A549 (cell line): ENCODE measurements around the gene CSMD2.

Experiments
- CTCF ChIP-seq: fragments of >200 bp; sonication (Bioruptor Twin); formaldehyde crosslinking; IDR thresholded peaks from 3 replicates; pipeline ENCODE4 v1.5.1; 2016
- JUNB ChIP-seq: fragments of >200 bp; sonication (Bioruptor Twin); formaldehyde crosslinking; IDR thresholded peaks from 2 replicates; pipeline ENCODE4 v1.6.1; 2016
- KDM1A ChIP-seq: fragments of 200-600 bp; sonication (generic); IDR thresholded peaks from 2 replicates; pipeline ENCODE4 v1.6.1; 2016; ENCODE audit warnings: low read depth, mild to moderate bottlenecking
- POLR2A ChIP-seq: IDR thresholded peaks from 2 replicates; pipeline ENCODE4 v1.6.1; 2012; ENCODE audit warnings: mild to moderate bottlenecking, low read length
- USF2 ChIP-seq: fragments of 450-650 bp; IDR thresholded peaks from 2 replicates; pipeline ENCODE4 v1.6.1; 2014; ENCODE audit warnings: antibody characterized with exemption

DNA sequence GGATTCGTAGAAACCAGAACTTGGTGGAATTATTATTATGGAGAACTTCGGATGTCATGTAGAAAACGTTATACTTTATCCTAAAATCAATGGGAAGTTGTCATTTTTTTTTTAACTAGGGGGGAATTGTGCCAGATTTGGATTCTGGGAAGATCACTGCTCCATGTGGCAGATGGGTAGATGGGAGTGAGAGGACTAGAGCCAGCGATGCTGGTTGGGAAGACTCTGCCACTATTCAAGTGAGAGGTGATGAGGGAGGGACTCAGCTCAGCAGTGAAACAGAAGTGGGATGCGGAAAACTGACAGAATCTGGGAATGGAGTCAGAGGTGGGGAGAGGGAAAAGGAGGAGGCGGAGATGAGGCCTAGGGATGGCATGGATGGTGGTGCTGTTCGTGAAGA, 382.3 kb downstream of the CSMD2 start:
- TF ChIP-seq CTCF (no peak), USF2 (no peak), POLR2A (no peak), KDM1A (no peak), JUNB (no peak)
